GM19452 (cell line): Measurements from ENCODE around the gene TPCN2.

Experiments used
- ATAC-seq: cut with Tn5 transposase; IDR thresholded peaks from one replicate; pipeline ENCODE4 v1.9.1; 2021; ENCODE audit not compliant: unreplicated experiment

Gene TPCN2

GRCh38 chr11:69010361-69010891 lies 38.3 kb upstream of the TPCN2 start:
- no peak for ATAC-seq

GRCh38 chr11:69010964-69011623 lies 37.6 kb upstream of the TPCN2 start:
- ATAC-seq, result no peak

- ATAC-seq, result no peak
Measured at GRCh38 chr11:69011624-69012091, 37.1 kb upstream of the TPCN2 start.

GRCh38 chr11:69012092-69013008 lies 36.4 kb upstream of the TPCN2 start:
- ATAC-seq, result no peak

- ATAC-seq, result no peak
Measured at GRCh38 chr11:69013009-69013951, 35.5 kb upstream of the TPCN2 start, which contains the start of gene MRGPRF. TSS of gene MRGPRF (minus strand) at chr11:69013246. CDS start at chr11:69009901, 3,345 bp downstream.

- ATAC-seq, result no peak
Measured at GRCh38 chr11:69014084-69014851, 34.5 kb upstream of the TPCN2 start.

GRCh38 chr11:69014898-69015549 lies 33.7 kb upstream of the TPCN2 start:
- ATAC-seq, result no peak

- no peak for ATAC-seq
Measured at GRCh38 chr11:69017951-69018350, 30.8 kb upstream of the TPCN2 start.

- no peak for ATAC-seq
Measured at GRCh38 chr11:69018924-69019323, 29.8 kb upstream of the TPCN2 start.

- no peak for ATAC-seq
Measured at GRCh38 chr11:69022260-69022659, 26.5 kb upstream of the TPCN2 start.

GRCh38 chr11:69024509-69024908 lies 24.2 kb upstream of the TPCN2 start:
- ATAC-seq, result no peak

GRCh38 chr11:69027704-69028372 lies 20.9 kb upstream of the TPCN2 start:
- ATAC-seq, result no peak

GRCh38 chr11:69030301-69030700 lies 18.4 kb upstream of the TPCN2 start:
- ATAC-seq, result no peak

GRCh38 chr11:69032833-69033232 lies 15.9 kb upstream of the TPCN2 start:
- ATAC-seq, result no peak

GRCh38 chr11:69033431-69033830 lies 15.3 kb upstream of the TPCN2 start:
- no peak for ATAC-seq

GRCh38 chr11:69034123-69034867 lies 14.4 kb upstream of the TPCN2 start:
- ATAC-seq, result no peak

GRCh38 chr11:69035150-69035945 lies 13.4 kb upstream of the TPCN2 start:
- ATAC-seq, result no peak
